ENCODE measurements around the gene SEPSECS.

DNA sequence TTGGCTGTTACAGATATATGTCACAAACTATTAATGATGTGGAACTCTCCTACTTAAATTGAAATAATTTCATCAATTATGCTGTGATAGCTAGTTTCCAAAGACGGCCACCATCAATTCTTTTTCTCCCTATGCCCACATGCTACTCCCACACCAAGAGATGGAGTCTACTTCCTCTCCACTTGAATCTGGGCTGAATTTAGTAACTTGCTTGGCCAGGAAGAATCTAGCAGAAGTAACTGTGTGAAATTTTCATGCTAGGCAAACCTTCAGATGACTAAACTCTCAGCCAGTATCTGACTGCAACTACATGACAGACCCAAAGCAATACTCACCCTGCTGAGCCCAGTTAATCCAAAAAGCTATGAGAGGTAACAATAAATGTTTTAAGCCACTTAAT lies 3.2 kb downstream of the SEPSECS start:
- no peak for TF ChIP-seq POLR2A (IDR thresholded peaks at IDR 0.05; ENCODE audit: low read length)
- no peak for TF ChIP-seq GATA1 (IDR thresholded peaks at IDR 0.05; ENCODE audit: low read depth, low read length)

All from erythroblast (primary cell).